HG03095 (cell line): ENCODE measurements around the gene PITHD1.
"Not testable (repeated sequence)": the region's sequence is repeated elsewhere in the genome, so short reads cannot be mapped to it uniquely, and the experiment has no call there.

ENCODE experiments used
- ATAC-seq: cut with Tn5 transposase; IDR thresholded peaks from one replicate; pipeline ENCODE4 v1.9.1; 2021; ENCODE audit warnings: moderate library complexity; ENCODE audit not compliant: unreplicated experiment

The PITHD1 gene

GRCh38 chr1:23797478-23798448 lies 19.5 kb downstream of the PITHD1 start:
- ATAC-seq = no peak

GRCh38 chr1:23798662-23799142 lies 20.5 kb downstream of the PITHD1 start:
- ATAC-seq = no peak

- no peak for ATAC-seq
Measured at GRCh38 chr1:23799255-23799569, 21.0 kb downstream of the PITHD1 start.

- no peak for ATAC-seq
Measured at GRCh38 chr1:23799570-23800399, 21.6 kb downstream of the PITHD1 start.

GRCh38 chr1:23800400-23801337 lies 22.5 kb downstream of the PITHD1 start, which contains the start of gene GALE:
Gene GALE (minus strand): TSS chr1:23800754. CDS start chr1:23799007, 1,747 bp downstream.
- peak; percentile 61 for ATAC-seq

- ATAC-seq = no peak
Measured at GRCh38 chr1:23801338-23801748, 23.1 kb downstream of the PITHD1 start.

- ATAC-seq = no peak
Measured at GRCh38 chr1:23801876-23802275, 23.7 kb downstream of the PITHD1 start.

GRCh38 chr1:23802809-23803342 lies 24.7 kb downstream of the PITHD1 start:
- ATAC-seq = not testable (repeated sequence)

- no peak for ATAC-seq
Measured at GRCh38 chr1:23803674-23804073, 25.5 kb downstream of the PITHD1 start.

- no peak for ATAC-seq
Measured at GRCh38 chr1:23804183-23804835, 26.1 kb downstream of the PITHD1 start.

GRCh38 chr1:23805025-23805424 lies 26.8 kb downstream of the PITHD1 start:
- no peak for ATAC-seq

GRCh38 chr1:23806280-23806679 lies 28.1 kb downstream of the PITHD1 start:
- no peak for ATAC-seq

GRCh38 chr1:23807453-23807852 lies 29.2 kb downstream of the PITHD1 start:
- no peak for ATAC-seq

GRCh38 chr1:23809751-23810171 lies 31.5 kb downstream of the PITHD1 start:
- no peak for ATAC-seq

- ATAC-seq = no peak
Measured at GRCh38 chr1:23810818-23811540, 32.8 kb downstream of the PITHD1 start.

- no peak for ATAC-seq
Measured at GRCh38 chr1:23814016-23814415, 35.8 kb downstream of the PITHD1 start.

- ATAC-seq = no peak
Measured at GRCh38 chr1:23816361-23816760, 38.1 kb downstream of the PITHD1 start.

GRCh38 chr1:23816906-23817305 lies 38.7 kb downstream of the PITHD1 start:
- ATAC-seq = no peak

- no peak for ATAC-seq
Measured at GRCh38 chr1:23817633-23818032, 39.4 kb downstream of the PITHD1 start.
